ENCODE measurements around the gene NECAB3.

Gene NECAB3

GRCh38 chr20:33681728-33682353 is 7.6 kb upstream of the NECAB3 start:
- H3K36me3 ChIP-seq (ENCODE audit: insufficient read depth, insufficient read length, low read length) = peaks cover 59% of the 10 kb centered on the region
- no peak overlapping the region for H3K9ac ChIP-seq (ENCODE audit: insufficient read length, low read depth)
- peaks cover 24% of the 10 kb centered on the region for H3K4me1 ChIP-seq (ENCODE audit: insufficient read depth, insufficient read length)
- no peak overlapping the region for H3K4me3 ChIP-seq (ENCODE audit: insufficient read length, low read depth)
- H3K27me3 ChIP-seq (ENCODE audit: insufficient read depth, insufficient read length) = peaks cover 2% of the 10 kb centered on the region
- TF ChIP-seq SUZ12 (IDR thresholded peaks at IDR 0.05; ENCODE audit: extremely low read depth, insufficient read depth, insufficient read length) = no peak
- TF ChIP-seq ZNF274 (IDR thresholded peaks at IDR 0.05; ENCODE audit: low read depth, low read length) = no peak
- TF ChIP-seq YY1 (IDR thresholded peaks at IDR 0.05; ENCODE audit: insufficient read depth, insufficient read length) = no peak
- DNase-seq (ENCODE audit: low read depth, low spot score) = no peak
- no peaks in the 10 kb centered on the region; the same call in 1 of the 2 replicates for H3K9me3 ChIP-seq (ENCODE audit: insufficient read depth, low read length)

- Histone ChIP-seq H3K4me1 (ENCODE audit: insufficient read depth, insufficient read length) (peaks cover 24% of the 10 kb centered on the region), H3K9ac (ENCODE audit: insufficient read length, low read depth) (no peak overlapping the region), H3K9me3 (ENCODE audit: insufficient read depth, low read length) (no peaks in the 10 kb centered on the region; the same call in 1 of the 2 replicates), H3K36me3 (ENCODE audit: insufficient read depth, insufficient read length, low read length) (peaks cover 65% of the 10 kb centered on the region), H3K4me3 (ENCODE audit: insufficient read length, low read depth) (no peak overlapping the region), H3K27me3 (ENCODE audit: insufficient read depth, insufficient read length) (no peaks in the 10 kb centered on the region)
- DNase-seq (ENCODE audit: low read depth, low spot score) = no peak
- TF ChIP-seq YY1 (IDR thresholded peaks at IDR 0.05; ENCODE audit: insufficient read depth, insufficient read length) (no peak), SUZ12 (IDR thresholded peaks at IDR 0.05; ENCODE audit: extremely low read depth, insufficient read depth, insufficient read length) (no peak), ZNF274 (IDR thresholded peaks at IDR 0.05; ENCODE audit: low read depth, low read length) (no peak)
Measured at GRCh38 chr20:33681288-33681687, 7.1 kb upstream of the NECAB3 start.

- Histone ChIP-seq H3K9ac (ENCODE audit: insufficient read length, low read depth) (no peak overlapping the region), H3K27me3 (ENCODE audit: insufficient read depth, insufficient read length) (no peaks in the 10 kb centered on the region), H3K4me3 (ENCODE audit: insufficient read length, low read depth) (no peak overlapping the region), H3K36me3 (ENCODE audit: insufficient read depth, insufficient read length, low read length) (peaks cover 69% of the 10 kb centered on the region), H3K4me1 (ENCODE audit: insufficient read depth, insufficient read length) (peaks cover 27% of the 10 kb centered on the region), H3K9me3 (ENCODE audit: insufficient read depth, low read length) (no peaks in the 10 kb centered on the region; the same call in 1 of the 2 replicates)
- TF ChIP-seq SUZ12 (IDR thresholded peaks at IDR 0.05; ENCODE audit: extremely low read depth, insufficient read depth, insufficient read length) (no peak), ZNF274 (IDR thresholded peaks at IDR 0.05; ENCODE audit: low read depth, low read length) (no peak), YY1 (IDR thresholded peaks at IDR 0.05; ENCODE audit: insufficient read depth, insufficient read length) (no peak)
- DNase-seq (ENCODE audit: low read depth, low spot score) = no peak
Measured at GRCh38 chr20:33680686-33681085, 6.5 kb upstream of the NECAB3 start.

GRCh38 chr20:33679758-33680485 is 5.7 kb upstream of the NECAB3 start:
- TF ChIP-seq SUZ12 (IDR thresholded peaks at IDR 0.05; ENCODE audit: extremely low read depth, insufficient read depth, insufficient read length) = no peak
- TF ChIP-seq ZNF274 (IDR thresholded peaks at IDR 0.05; ENCODE audit: low read depth, low read length) = no peak
- TF ChIP-seq YY1 (IDR thresholded peaks at IDR 0.05; ENCODE audit: insufficient read depth, insufficient read length) = no peak
- H3K36me3 ChIP-seq (ENCODE audit: insufficient read depth, insufficient read length, low read length) = peaks cover 69% of the 10 kb centered on the region
- H3K9me3 ChIP-seq (ENCODE audit: insufficient read depth, low read length) = no peaks in the 10 kb centered on the region; the same call in 1 of the 2 replicates
- H3K9ac ChIP-seq (ENCODE audit: insufficient read length, low read depth) = no peak overlapping the region
- H3K4me1 ChIP-seq (ENCODE audit: insufficient read depth, insufficient read length) = peaks cover 33% of the 10 kb centered on the region
- no peaks in the 10 kb centered on the region for H3K27me3 ChIP-seq (ENCODE audit: insufficient read depth, insufficient read length)
- no peak for DNase-seq (ENCODE audit: low read depth, low spot score)
- no peak overlapping the region for H3K4me3 ChIP-seq (ENCODE audit: insufficient read length, low read depth)

- Histone ChIP-seq H3K9me3 (ENCODE audit: insufficient read depth, low read length) (no peaks in the 10 kb centered on the region; the same call in 1 of the 2 replicates), H3K36me3 (ENCODE audit: insufficient read depth, insufficient read length, low read length) (peaks cover 63% of the 10 kb centered on the region), H3K4me3 (ENCODE audit: insufficient read length, low read depth) (no peak overlapping the region), H3K9ac (ENCODE audit: insufficient read length, low read depth) (no peak overlapping the region), H3K27me3 (ENCODE audit: insufficient read depth, insufficient read length) (no peaks in the 10 kb centered on the region), H3K4me1 (ENCODE audit: insufficient read depth, insufficient read length) (peaks cover 29% of the 10 kb centered on the region)
- no peak for TF ChIP-seq ZNF274 (IDR thresholded peaks at IDR 0.05; ENCODE audit: low read depth, low read length)
- TF ChIP-seq SUZ12 (IDR thresholded peaks at IDR 0.05; ENCODE audit: extremely low read depth, insufficient read depth, insufficient read length) = no peak
- no peak for TF ChIP-seq YY1 (IDR thresholded peaks at IDR 0.05; ENCODE audit: insufficient read depth, insufficient read length)
- no peak for DNase-seq (ENCODE audit: low read depth, low spot score)
Measured at GRCh38 chr20:33677991-33678702, 3.9 kb upstream of the NECAB3 start.

- H3K9me3 ChIP-seq (ENCODE audit: insufficient read depth, low read length) = no peaks in the 10 kb centered on the region; the same call in 1 of the 2 replicates
- no peaks in the 10 kb centered on the region for H3K27me3 ChIP-seq (ENCODE audit: insufficient read depth, insufficient read length)
- H3K36me3 ChIP-seq (ENCODE audit: insufficient read depth, insufficient read length, low read length) = peaks cover 65% of the 10 kb centered on the region
- H3K4me1 ChIP-seq (ENCODE audit: insufficient read depth, insufficient read length) = peaks cover 29% of the 10 kb centered on the region
- TF ChIP-seq SUZ12 (IDR thresholded peaks at IDR 0.05; ENCODE audit: extremely low read depth, insufficient read depth, insufficient read length) (no peak), ZNF274 (IDR thresholded peaks at IDR 0.05; ENCODE audit: low read depth, low read length) (no peak), YY1 (IDR thresholded peaks at IDR 0.05; ENCODE audit: insufficient read depth, insufficient read length) (no peak)
- H3K4me3 ChIP-seq (ENCODE audit: insufficient read length, low read depth) = no peak overlapping the region
- DNase-seq (ENCODE audit: low read depth, low spot score) = no peak
- peak overlapping the region; percentile 13 for H3K9ac ChIP-seq (ENCODE audit: insufficient read length, low read depth)
Measured at GRCh38 chr20:33676652-33677645, 2.7 kb upstream of the NECAB3 start.
